GM12878 (cell line): ENCODE measurements around the gene ACTG1.

Source experiments
- ATF3 ChIP-seq: IDR thresholded peaks from 2 replicates; pipeline ENCODE4 v1.6.1; 2011; ENCODE audit warnings: low read depth, mild to moderate bottlenecking, low read length, moderate library complexity, borderline replicate concordance; ENCODE audit errors: extremely low read depth
- CHD2 ChIP-seq: IDR thresholded peaks from 2 replicates; pipeline ENCODE4 v1.6.1; 2011; ENCODE audit warnings: low read depth, low read length, improper control_type of control experiment, borderline replicate concordance
- CHD4 ChIP-seq: fragments of 200-600 bp; sonication (generic); IDR thresholded peaks from 2 replicates; pipeline ENCODE4 v1.6.1; 2016; ENCODE audit warnings: mild to moderate bottlenecking
- CTCF ChIP-seq, 3 experiments: IDR thresholded peaks in 2 of 3; conservative IDR thresholded peaks in 1 of 3; 2 replicates each; pipeline ENCODE4 v1.5.1; 2011; ENCODE audit warnings: low read depth in 3 of 3, low read length in 3 of 3, mild to moderate bottlenecking in 3 of 3, control low read depth in 2 of 3, moderate library complexity in 2 of 3, inconsistent platforms in 1 of 3, mixed read lengths in 1 of 3; ENCODE audit not compliant: control insufficient read depth in 2 of 3, insufficient read depth in 1 of 3; ENCODE audit errors: extremely low read depth in 1 of 3
- FOS ChIP-seq: IDR thresholded peaks from 3 replicates; pipeline ENCODE4 v1.6.1; 2011; ENCODE audit warnings: borderline replicate concordance; ENCODE audit not compliant: insufficient read length; ENCODE audit errors: extremely low read depth
- LARP7 ChIP-seq: fragments of 450-650 bp; IDR thresholded peaks from 2 replicates; pipeline ENCODE4 v1.6.1; 2017; ENCODE audit warnings: mild to moderate bottlenecking
- MAX ChIP-seq: IDR thresholded peaks from 2 replicates; pipeline ENCODE4 v1.6.1; 2012; ENCODE audit warnings: low read depth, low read length, improper control_type of control experiment
- MTA3 ChIP-seq: IDR thresholded peaks from 2 replicates; pipeline ENCODE4 v1.6.1; 2012; ENCODE audit warnings: low read length, inconsistent platforms, borderline replicate concordance
- POLR2A ChIP-seq: IDR thresholded peaks from 2 replicates; pipeline ENCODE4 v1.6.1; 2011; ENCODE audit warnings: low read depth, mild to moderate bottlenecking, low read length
- RAD21 ChIP-seq: IDR thresholded peaks from 2 replicates; pipeline ENCODE4 v1.6.1; 2011; ENCODE audit warnings: mild to moderate bottlenecking, low read depth, low read length, moderate library complexity; ENCODE audit not compliant: insufficient read depth
- REST ChIP-seq: IDR thresholded peaks from 2 replicates; pipeline ENCODE4 v1.6.1; 2012; ENCODE audit warnings: mild to moderate bottlenecking, low read depth, low read length
- SMAD1 ChIP-seq: fragments of 450-650 bp; IDR thresholded peaks from 2 replicates; pipeline ENCODE4 v1.6.1; 2018; ENCODE audit warnings: mild to moderate bottlenecking, low read depth; ENCODE audit not compliant: partially characterized antibody
- ZBTB33 ChIP-seq: fragments of 450-650 bp; IDR thresholded peaks from 2 replicates; pipeline ENCODE4 v1.6.1; 2017; ENCODE audit warnings: mild to moderate bottlenecking
- ZNF24 ChIP-seq: fragments of 450-650 bp; IDR thresholded peaks from 2 replicates; pipeline ENCODE4 v1.6.1; 2017; ENCODE audit warnings: antibody characterized with exemption, mild to moderate bottlenecking

- no peak for TF ChIP-seq LARP7
- no peak for TF ChIP-seq REST
- TF ChIP-seq MAX = no peak
- no peak for TF ChIP-seq ZNF24
- no peak for TF ChIP-seq CHD4
- no peak for TF ChIP-seq CTCF (IDR thresholded peaks at IDR 0.05 in 2 of 3, conservative IDR thresholded peaks at IDR 0.05 in 1 of 3; ENCODE audit: control insufficient read depth in 2 of 3, extremely low read depth in 1 of 3, insufficient read depth in 1 of 3, low read depth in 3 of 3, low read length in 3 of 3)
- no peak for TF ChIP-seq ZBTB33
- TF ChIP-seq SMAD1 = no peak
- no peak for TF ChIP-seq MTA3
- no peak for TF ChIP-seq RAD21
- TF ChIP-seq ATF3 = no peak
- no peak for TF ChIP-seq POLR2A
- TF ChIP-seq CHD2 = no peak
- no peak for TF ChIP-seq FOS
Measured at GRCh38 chr17:81492202-81492601, 20.4 kb downstream of the ACTG1 start.
